Erythroblast (primary cell): ENCODE results near the gene GOLGA1.
"Not testable (repeated sequence)": the region's sequence is repeated elsewhere in the genome, so short reads cannot be mapped to it uniquely, and the experiment has no call there.

ENCODE experiments used
- DNase-seq, 2 experiments: peaks; one replicate each; lab custom pipeline; 2025; lab: John Stamatoyannopoulos, UW
- GATA1 ChIP-seq: IDR thresholded peaks from 2 replicates; pipeline ENCODE4 v1.6.1; 2011; ENCODE audit warnings: low read depth, mild to moderate bottlenecking, control low read depth, low read length, moderate library complexity
- POLR2A ChIP-seq: IDR thresholded peaks from 2 replicates; pipeline ENCODE4 v1.6.1; 2011; ENCODE audit warnings: mild to moderate bottlenecking, low read length

The GOLGA1 gene, protein sequence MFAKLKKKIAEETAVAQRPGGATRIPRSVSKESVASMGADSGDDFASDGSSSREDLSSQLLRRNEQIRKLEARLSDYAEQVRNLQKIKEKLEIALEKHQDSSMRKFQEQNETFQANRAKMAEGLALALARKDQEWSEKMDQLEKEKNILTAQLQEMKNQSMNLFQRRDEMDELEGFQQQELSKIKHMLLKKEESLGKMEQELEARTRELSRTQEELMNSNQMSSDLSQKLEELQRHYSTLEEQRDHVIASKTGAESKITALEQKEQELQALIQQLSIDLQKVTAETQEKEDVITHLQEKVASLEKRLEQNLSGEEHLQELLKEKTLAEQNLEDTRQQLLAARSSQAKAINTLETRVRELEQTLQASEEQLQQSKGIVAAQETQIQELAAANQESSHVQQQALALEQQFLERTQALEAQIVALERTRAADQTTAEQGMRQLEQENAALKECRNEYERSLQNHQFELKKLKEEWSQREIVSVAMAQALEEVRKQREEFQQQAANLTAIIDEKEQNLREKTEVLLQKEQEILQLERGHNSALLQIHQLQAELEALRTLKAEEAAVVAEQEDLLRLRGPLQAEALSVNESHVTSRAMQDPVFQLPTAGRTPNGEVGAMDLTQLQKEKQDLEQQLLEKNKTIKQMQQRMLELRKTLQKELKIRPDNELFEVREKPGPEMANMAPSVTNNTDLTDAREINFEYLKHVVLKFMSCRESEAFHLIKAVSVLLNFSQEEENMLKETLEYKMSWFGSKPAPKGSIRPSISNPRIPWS

GRCh38 chr9:124940894-124941678, at the start of gene GOLGA1:
GOLGA1 (minus strand) TSS chr9:124941083; CDS start chr9:124938711, 2,372 bp downstream.
- peak; percentile 95 to 97 for DNase-seq
- TF ChIP-seq POLR2A (peak; percentile 94), GATA1 (no peak)

GRCh38 chr9:124983698-124984097, 42.8 kb upstream of the GOLGA1 start:
- TF ChIP-seq GATA1 = no peak
- no peak for TF ChIP-seq POLR2A
- no peak for DNase-seq

DNA sequence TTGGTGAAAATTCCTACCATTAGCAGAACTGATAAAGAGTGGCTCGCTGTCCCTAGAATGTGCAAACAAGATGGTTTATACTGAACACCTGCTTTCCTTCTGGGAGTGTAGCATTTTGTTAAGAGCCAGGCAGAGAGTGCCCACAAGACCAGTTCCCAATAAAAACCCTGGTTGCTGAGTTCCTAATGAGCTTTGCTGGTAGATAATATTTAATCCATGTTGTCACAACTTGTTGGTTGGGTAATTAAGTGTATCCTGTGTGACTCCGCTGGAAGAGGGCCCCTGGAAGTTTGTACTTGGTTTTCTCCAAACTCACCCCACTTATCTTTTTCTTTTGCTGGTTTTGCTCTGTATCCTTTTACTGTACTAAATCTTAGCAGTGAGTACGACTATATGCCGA, 39.5 kb upstream of the GOLGA1 start:
- TF ChIP-seq POLR2A (no peak), GATA1 (no peak)
- no peak for DNase-seq

DNA sequence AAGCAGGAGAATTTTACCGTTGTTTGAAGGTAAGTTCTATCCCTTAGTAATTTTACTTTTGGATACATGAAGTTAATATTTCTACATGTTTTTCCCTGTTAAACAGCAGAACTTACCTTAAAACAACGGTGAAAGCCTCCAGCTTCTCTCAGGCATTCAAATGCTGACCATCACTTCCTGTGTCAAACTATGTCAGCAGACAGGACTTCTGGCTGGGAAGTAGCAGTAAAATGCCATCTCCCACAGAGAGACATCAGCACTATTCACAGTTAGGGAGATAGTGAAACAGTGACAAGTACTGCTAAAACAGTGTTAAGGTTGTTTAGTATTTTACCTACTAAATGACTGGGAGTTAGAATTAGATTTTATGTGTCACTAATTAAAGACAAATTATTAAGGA, 34.2 kb upstream of the GOLGA1 start:
- TF ChIP-seq POLR2A (no peak), GATA1 (no peak)
- DNase-seq = no peak

DNA sequence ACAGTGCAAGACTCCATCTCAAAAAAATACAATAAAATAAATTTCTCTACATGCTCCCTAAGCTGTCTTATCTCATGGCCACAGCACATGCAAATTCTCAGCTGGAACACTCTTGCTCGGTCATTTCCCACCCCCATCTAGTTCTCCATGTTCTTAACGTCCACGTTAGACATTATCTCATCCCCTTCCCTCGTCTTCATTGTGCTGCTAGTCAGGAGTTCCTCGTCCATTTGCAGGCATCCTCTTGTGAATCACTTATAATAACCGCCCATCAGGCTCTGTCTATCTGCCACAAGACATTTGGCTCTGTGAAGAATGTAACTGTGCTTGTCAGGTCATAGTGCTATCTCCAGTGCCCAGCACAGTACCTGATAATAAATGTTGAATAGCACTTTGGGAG, 32.9 kb upstream of the GOLGA1 start:
- no peak for TF ChIP-seq GATA1
- peak; percentile 32 for TF ChIP-seq POLR2A
- DNase-seq = peak; percentile 76 to 94

- no peak for TF ChIP-seq POLR2A
- TF ChIP-seq GATA1 = no peak
- no peak for DNase-seq
These were observed 31.4 kb upstream of the GOLGA1 start for GRCh38 chr9:124972241-124972770.

DNA sequence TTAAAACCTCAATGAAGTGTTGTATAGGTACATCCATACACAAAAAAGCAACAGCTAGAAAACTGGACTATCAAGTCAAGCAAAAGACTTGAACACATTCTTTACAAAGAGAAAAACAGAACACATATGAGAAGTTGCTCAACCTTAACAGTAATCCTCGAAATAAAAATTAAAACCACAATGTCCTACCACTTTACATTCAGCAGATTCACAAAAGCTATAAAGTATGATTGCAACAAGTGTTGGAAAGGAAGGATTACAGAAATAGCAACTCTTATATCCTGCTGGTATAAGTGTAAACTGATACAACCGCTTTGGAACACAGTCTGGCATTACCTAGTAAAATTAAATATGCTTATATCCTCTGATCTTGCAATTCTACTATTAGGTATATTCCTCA, 28.5 kb upstream of the GOLGA1 start:
- TF ChIP-seq POLR2A (no peak), GATA1 (no peak)
- DNase-seq = no peak

DNA sequence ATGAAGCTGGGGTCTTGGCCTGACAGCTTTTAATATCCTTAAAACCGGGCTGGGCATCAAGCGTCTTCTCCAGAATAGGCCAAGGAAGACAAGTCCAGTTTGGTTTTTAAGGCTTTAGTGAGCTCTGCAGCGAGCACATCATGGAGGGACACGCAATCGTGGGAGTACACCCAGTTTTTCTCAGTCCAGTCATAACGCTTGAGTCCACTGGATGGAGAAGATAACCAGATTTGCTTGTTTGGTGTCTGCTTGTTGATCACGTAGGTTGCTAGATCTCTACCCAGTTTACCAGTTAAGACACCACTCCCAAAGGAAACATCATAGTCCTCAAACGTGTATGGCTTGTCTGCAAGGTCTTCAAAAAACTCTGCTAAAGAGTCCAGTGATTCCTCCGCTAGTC, 27.4 kb upstream of the GOLGA1 start:
- DNase-seq = peak in 1 of 2 experiments; percentile 6
- TF ChIP-seq POLR2A = no peak

DNA sequence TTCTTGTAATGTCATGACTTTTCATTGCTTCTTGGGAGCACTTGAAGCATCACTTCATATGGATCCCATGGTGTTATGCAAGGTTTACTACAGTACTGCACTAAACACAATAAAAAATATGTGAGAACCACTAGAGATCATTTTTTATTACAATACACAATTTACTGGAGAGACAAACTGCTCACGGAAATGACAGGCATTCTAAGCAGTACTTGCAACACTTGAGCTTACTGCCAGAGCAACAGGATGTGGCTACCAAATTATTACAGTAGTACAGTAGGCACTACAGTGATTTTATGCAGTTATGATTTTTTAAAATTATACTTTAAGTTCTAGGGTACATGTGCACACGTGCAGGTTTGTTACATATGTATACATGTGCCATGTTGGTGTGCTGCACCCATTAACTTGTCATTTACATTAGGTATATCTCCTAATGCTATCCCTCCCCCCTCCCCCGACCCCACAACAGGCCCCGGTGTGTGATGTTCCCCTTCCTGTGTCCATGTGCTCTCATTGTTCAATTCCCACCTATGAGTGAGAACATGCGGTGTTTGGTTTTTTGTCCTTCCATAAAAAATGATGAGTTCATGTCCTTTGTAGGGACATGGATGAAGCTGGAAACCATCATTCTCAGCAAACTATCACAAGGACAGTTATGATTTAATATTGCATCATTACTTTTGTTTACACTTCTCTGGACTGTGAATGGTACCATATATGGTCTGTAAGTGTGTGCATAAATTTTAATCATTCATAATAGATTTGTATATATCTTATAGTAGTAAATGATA, 25.1 kb upstream of the GOLGA1 start:
- peak in 1 of 2 experiments; percentile 10 for DNase-seq

GRCh38 chr9:124964604-124965003, 23.7 kb upstream of the GOLGA1 start:
- TF ChIP-seq GATA1 (no peak), POLR2A (no peak)
- peak; percentile 36 to 79 for DNase-seq

- no peak for TF ChIP-seq POLR2A
- no peak for TF ChIP-seq GATA1
- peak in 1 of 2 experiments; percentile 11 for DNase-seq
These were observed 23.2 kb upstream of the GOLGA1 start for GRCh38 chr9:124964056-124964455.

- TF ChIP-seq POLR2A = no peak
- TF ChIP-seq GATA1 = no peak
- no peak for DNase-seq
These were observed 19.5 kb upstream of the GOLGA1 start for GRCh38 chr9:124960409-124960752.

GRCh38 chr9:124959671-124960408, 19.0 kb upstream of the GOLGA1 start:
- not testable (repeated sequence) for DNase-seq
